Cerebellar nuclear complex (tissue), 1 donor: ENCODE measurements around the gene CPNE1.

Experiments used
- DNase-seq, 2 experiments: peaks; one replicate each; lab custom pipeline; 2025; lab: John Stamatoyannopoulos, UW

Gene CPNE1

GRCh38 chr20:35620818-35621559, 43.7 kb downstream of the CPNE1 start:
- DNase-seq = no peak

DNA sequence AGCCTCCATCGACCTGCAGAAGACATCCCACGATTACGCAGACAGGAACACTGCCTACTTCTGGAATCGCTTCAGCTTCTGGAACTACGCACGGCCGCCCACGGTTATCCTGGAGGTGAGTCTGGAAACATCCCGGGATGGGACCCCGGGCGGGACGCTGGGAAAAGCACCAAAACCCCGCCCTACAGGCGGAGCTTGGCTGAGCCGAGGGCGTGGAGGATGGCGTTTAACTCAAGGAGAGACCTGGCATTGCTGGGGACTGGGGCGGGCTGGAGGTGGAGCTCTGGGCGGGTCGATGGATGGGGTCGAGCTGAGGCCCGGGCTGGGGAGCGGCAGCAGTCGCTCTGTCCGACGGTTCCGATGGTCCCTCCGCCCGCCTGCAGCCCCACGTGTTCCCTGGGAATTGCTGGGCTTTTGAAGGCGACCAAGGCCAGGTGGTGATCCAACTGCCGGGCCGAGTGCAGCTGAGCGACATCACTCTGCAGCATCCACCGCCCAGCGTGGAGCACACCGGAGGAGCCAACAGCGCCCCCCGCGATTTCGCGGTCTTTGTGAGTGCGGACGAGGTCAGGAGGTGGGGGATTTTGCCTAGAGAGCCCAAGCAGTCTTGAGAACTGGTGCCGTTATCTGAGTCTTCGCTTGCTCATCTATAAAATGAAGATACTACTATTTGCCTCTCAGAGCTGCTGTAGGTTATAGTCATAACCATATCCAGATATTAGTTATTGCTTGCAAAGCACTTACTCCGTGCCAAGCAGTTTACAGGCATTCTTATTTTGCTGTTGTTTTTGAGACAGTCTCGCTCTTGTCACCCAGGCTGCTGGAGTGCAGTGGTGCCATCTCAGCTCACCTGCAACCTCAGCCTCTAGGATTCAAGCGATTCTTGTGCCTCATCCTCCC, 45.3 kb downstream of the CPNE1 start:
- DNase-seq = no peak

- no peak for DNase-seq
Observed at GRCh38 chr20:35618263-35619131, 46.2 kb downstream of the CPNE1 start.

- no peak for DNase-seq
Observed at GRCh38 chr20:35617397-35618262, 47.1 kb downstream of the CPNE1 start.

GRCh38 chr20:35616465-35617396, 48.0 kb downstream of the CPNE1 start:
- DNase-seq = peak in 1 of 2 experiments; percentile 50

DNA sequence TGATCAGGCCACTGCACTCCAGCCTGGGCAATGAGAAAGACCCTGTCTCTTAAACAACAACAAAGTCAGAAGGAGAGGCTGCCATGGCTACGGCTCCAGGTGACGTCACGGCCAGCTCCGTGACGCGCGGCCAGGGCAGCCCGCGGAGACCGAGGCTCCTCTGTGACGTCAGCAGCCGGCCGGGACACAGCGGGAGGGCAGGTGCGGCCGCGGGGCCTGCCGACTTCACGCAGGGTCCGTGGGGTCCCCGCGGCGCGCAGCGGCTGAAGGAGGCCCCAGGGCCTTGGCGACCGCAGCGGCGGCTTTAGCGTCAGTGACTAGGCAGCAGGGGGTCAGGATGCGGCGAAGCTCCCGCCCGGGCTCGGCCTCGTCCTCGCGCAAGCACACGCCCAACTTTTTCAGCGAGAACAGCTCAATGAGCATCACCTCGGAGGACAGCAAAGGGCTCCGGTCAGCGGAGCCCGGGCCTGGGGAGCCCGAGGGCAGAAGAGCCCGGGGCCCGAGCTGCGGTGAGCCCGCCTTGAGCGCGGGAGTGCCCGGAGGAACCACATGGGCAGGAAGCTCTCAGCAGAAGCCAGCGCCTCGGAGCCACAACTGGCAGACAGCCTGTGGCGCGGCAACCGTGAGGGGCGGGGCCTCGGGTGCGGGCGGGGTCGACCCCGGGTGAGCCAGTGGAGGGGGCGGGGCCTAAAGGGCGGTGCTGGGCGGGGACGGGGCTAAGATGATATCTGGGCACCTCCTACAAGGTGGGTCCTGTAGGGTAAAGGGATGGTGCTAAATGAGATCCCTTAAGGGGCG, 48.8 kb downstream of the CPNE1 start, which contains the start of gene SPAG4:
Gene SPAG4, plus strand, starts transcription at position 163 of the 798 bp plus-strand sequence. Its CDS starts 175 bp downstream, at position 338.
- DNase-seq = peak in 1 of 2 experiments; percentile 17

- no peak for DNase-seq
Observed at GRCh38 chr20:35611482-35611881, 53.2 kb downstream of the CPNE1 start.

DNA sequence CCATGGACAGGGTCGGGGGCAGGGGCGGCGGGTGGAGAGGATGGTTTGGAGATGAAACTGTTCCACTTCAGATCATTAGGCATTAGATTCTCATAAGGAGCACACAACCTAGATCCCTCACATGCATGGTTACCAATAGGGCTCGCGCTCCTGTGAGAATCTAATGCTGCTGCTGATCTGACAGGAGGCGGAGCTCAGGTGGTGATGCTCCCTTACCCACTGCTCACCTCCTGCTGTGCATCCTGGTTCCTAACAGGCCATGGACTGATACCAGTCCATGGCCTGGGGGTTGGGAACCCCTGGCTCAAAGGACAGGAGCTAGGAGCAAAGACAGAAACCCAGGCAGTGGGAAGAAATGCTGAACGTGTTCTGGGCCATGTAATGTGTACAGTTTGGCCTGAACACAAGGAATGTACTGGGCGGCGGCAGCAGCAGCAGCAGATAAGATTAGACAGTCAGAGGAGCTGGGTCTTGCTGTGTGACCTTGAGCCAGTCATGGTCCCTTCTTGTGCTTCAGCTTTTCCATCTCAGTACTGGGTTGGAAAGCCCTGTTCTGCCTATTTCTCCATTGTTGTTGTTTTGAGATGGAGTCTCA, 53.8 kb downstream of the CPNE1 start:
- DNase-seq = no peak

- no peak for DNase-seq
Observed at GRCh38 chr20:35607003-35607735, 57.5 kb downstream of the CPNE1 start.

GRCh38 chr20:35606127-35606526, 58.6 kb downstream of the CPNE1 start:
- DNase-seq = no peak

DNA sequence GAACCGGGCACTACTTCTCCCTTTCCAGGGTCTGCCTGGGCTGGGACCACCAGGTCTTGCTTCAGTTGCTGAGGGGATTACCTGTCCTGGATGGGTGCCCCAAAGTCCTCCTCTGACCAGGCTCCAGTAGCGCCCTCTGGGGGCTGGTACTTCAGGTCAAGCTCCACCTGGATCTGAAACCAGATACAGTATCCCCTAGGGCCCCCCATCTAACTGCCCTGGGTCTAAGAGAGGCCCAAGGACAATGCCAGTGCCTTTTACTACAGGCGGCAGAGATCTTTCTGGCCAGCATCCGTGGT, 60.3 kb downstream of the CPNE1 start:
- DNase-seq = no peak

DNA sequence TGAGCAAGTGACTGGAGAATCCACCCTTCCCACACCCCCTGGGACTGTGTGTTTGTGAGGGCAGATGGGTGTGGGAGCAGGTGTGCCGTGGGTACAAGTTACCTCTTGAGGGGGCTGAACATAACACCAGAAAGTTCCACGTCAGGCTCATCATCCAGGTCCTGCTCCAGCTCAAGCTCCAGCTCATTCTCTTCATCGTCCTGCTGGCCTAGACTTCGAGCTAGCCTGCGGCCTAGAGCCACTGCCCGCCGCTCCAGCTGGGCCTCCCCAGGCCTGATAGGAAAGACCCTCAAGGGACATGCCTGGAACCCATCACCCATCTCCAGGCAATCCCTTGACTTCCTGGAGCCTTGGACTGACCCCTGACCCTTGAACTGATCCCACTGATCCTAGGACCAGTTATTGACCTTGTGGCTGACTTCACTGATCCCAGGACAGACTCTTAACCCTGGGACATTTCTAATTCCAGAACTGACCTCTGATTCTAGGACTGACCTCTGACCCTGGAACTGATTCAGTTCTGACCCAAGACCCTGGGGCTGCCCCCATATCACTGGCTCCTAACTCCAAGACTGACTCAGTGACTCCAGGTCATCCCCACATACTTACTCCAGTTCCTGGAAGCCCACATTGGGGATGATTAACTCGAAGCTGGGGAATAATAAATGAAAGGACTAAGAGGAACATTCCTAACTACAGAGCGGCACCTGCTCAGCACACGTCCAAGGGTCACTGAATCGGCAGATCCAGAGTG, 60.8 kb downstream of the CPNE1 start:
- no peak for DNase-seq

- DNase-seq = no peak
Observed at GRCh38 chr20:35602851-35603495, 61.7 kb downstream of the CPNE1 start.

DNA sequence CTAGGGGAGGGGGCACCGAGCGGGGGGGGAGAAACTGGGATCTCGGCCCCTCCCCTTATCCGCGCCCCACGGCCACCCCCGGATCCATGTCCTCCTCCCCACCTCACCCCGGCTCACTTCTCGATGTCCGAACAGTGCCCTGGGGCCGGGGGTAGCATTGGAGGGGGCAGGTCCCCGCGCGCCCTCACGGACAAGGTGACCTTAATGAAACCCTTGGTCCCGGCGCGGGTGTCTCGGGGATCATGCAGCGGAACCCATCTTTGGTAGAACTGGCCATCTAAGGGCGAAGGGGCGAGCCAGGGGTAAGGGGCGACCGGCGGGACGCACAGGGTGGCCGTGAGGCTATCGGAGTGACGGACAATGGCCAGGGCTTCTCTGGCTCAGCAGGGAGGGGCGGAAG, 62.7 kb downstream of the CPNE1 start:
- no peak for DNase-seq

DNA sequence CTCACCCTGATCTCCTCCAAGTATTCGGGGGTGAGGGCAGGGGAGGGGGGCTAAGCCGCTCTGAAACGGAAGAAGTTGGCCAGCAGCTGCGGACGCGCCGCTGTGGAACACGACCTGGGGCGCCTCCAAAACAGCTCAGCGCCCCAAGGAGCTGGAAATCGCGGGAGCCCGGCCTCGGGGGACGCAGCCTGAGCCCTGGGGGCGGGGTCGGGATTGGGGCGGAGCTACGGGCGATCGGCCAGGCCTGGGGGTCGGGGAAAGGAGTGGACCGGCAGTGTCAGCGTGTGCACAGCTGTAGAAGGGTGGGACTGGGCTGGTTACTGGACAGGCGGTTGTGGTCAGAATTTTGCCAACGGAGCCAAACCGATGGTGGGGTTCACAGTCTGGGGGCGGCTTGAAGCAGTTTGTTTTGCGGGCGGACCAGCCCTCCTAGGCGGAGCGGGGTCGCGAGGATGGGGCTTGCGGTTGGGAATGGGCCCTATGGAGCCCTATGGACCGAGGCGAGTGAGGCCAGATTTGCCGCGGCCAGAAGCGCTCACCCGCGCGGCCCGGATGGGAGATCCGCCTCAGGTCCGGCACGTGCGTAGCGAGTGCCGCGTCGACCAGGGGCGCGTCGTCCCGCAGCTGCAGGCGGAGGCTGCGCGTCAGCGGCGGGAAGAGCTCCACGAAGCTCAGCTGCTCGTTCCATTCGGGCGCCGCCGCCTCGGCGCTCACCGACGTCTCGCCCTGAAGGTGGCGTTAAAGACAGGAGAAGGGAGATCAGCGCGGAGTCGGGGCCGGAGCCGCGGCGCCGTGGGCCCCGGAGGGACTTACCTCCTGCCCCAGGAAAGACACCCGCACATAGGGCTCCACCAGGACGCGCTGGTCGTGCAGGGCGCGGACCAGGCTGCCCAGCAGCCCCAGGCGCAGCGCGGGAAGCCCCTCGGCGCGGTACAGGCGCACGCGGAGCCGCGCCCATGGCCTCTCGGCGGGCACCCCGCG, 63.4 kb downstream of the CPNE1 start:
- no peak for DNase-seq
